B cell (primary cell): ENCODE measurements around the gene CACNB4.

ENCODE experiments used
- CTCF ChIP-seq: fragments of 200-600 bp; IDR thresholded peaks from one replicate; pipeline ENCODE4 v1.8.0; 2022; ENCODE audit warnings: antibody characterized with exemption, mild to moderate bottlenecking
- EZH2 ChIP-seq: IDR thresholded peaks from 2 replicates; pipeline ENCODE4 v1.6.1; 2012; ENCODE audit warnings: borderline replicate concordance, low read depth, mild to moderate bottlenecking, moderate library complexity, low read length; ENCODE audit not compliant: insufficient read depth, poor library complexity, severe bottlenecking

- TF ChIP-seq CTCF = no peak
- no peak for TF ChIP-seq EZH2
These were observed 123.1 kb downstream of the CACNB4 start for GRCh38 chr2:151975460-151976414.
